K562 (cell line): ENCODE data around the gene PRSS27. TPM values are rescaled to one million over a fixed set of nuclear protein-coding genes. Genes with fewer than 3 reads are reported as not detected.

Experiments
- BDP1 ChIP-seq: IDR thresholded peaks from 3 replicates; pipeline ENCODE4 v1.6.1; 2011; ENCODE audit not compliant: insufficient read length, insufficient read depth
- CREB3 ChIP-seq: fragments of 450-650 bp; conservative IDR thresholded peaks from 2 replicates; pipeline ENCODE4 v1.6.1; 2016; ENCODE audit warnings: missing genetic modification characterization, low read depth, mild to moderate bottlenecking, missing compliant biosample characterization, moderate library complexity
- HNRNPLL ChIP-seq: fragments of 200-400 bp; formaldehyde crosslinking; IDR thresholded peaks from 2 replicates; pipeline ENCODE4 v1.6.1; 2017; ENCODE audit warnings: low read length, low read depth, mild to moderate bottlenecking; ENCODE audit not compliant: poor library complexity, severe bottlenecking
- IRF9 ChIP-seq: fragments of 450-650 bp; IDR thresholded peaks from 2 replicates; pipeline ENCODE4 v1.6.1; 2016; ENCODE audit warnings: missing biosample characterization, missing genetic modification characterization
- MAZ ChIP-seq, 2 experiments: fragments of 450-650 bp in 1 of 2; sonication (generic) in 1 of 2; formaldehyde crosslinking; IDR thresholded peaks in 1 of 2; conservative IDR thresholded peaks in 1 of 2; 2 replicates each; pipeline versions ENCODE4 v1.4.0 to v1.5.0; 2020; ENCODE audit warnings: mild to moderate bottlenecking in 1 of 2, missing genetic modification reagents in 1 of 2
- MED1 ChIP-seq: sonication (generic); formaldehyde crosslinking; IDR thresholded peaks from 2 replicates; pipeline ENCODE4 v1.8.1; 2023; ENCODE audit warnings: missing genetic modification reagents, borderline replicate concordance
- MNT ChIP-seq, 2 experiments: fragments of 450-650 bp; conservative IDR thresholded peaks; 2 replicates each; pipeline ENCODE4 v1.6.1; 2017; ENCODE audit warnings: mild to moderate bottlenecking in 2 of 2, moderate library complexity in 2 of 2
- PRMT5 ChIP-seq: sonication (generic); formaldehyde crosslinking; IDR thresholded peaks from 2 replicates; pipeline ENCODE4 v1.5.0; 2020; ENCODE audit warnings: missing genetic modification reagents
- RBM17 ChIP-seq: fragments of 200-400 bp; formaldehyde crosslinking; IDR thresholded peaks from 2 replicates; pipeline ENCODE4 v1.6.1; 2017; ENCODE audit warnings: low read depth, mild to moderate bottlenecking, low read length, borderline replicate concordance
- REST ChIP-seq, 2 experiments: fragments of 450-650 bp; formaldehyde crosslinking in 1 of 2; IDR thresholded peaks; 2 replicates each; pipeline versions ENCODE4 v1.4.0 to v1.6.1; 2014 to 2020; ENCODE audit warnings: mild to moderate bottlenecking in 2 of 2, borderline replicate concordance in 1 of 2, low read depth in 1 of 2
- SMARCB1 ChIP-seq: IDR thresholded peaks from 2 replicates; pipeline ENCODE4 v1.6.1; 2011; ENCODE audit warnings: improper control_type of control experiment, low read depth; ENCODE audit not compliant: insufficient read length
- XRCC4 ChIP-seq: IDR thresholded peaks from one replicate; pipeline ENCODE4 v1.6.1; 2011; ENCODE audit not compliant: insufficient read depth, insufficient read length; ENCODE audit errors: extremely low read depth
- ZBTB26 ChIP-seq: fragments of 450-650 bp; formaldehyde crosslinking; IDR thresholded peaks from 2 replicates; pipeline ENCODE4 v1.4.0; 2022; ENCODE audit warnings: missing genetic modification characterization
- polyA plus RNA-seq, 8 experiments: library from polyadenylated mRNA; depleted of rRNA in 4 of 8; stranded (reverse) in 5 of 8; unstranded in 3 of 8; fragments of >200 nt; fragmentation: Nextera tagmentation in 2 of 8; fragmentation: Illumina TruSeq in 1 of 8; extraction: Ambion mirVana in 2 of 8; extraction: Trizol in 1 of 8; gene quantifications; 2 replicates each; pipeline versions ENCODE4 v1.2.1 to v1.2.3, GENCODE V29; 2011 to 2014; ENCODE audit warnings: inconsistent platforms in 1 of 8, missing spikeins in 1 of 8
- total RNA-seq, 7 experiments: library from RNA; depleted of rRNA in 6 of 7; stranded (reverse); fragments of >200 nt in 6 of 7; fragmentation: Illumina TruSeq in 2 of 7; extraction: Trizol in 2 of 7; gene quantifications; 2 replicates each; pipeline versions ENCODE4 v1.2.1 to v1.2.3, GENCODE V29; 2011 to 2021; ENCODE audit warnings: low replicate concordance in 1 of 7

Gene PRSS27
- total and polyA plus RNA-seq, 9 of the 15 experiments (the other 6 are each of a cell fraction or from before 2014, with no cell fraction given) = 0.09 to 0.20 (median 0.17) TPM; not detected in 5

GRCh38 chr16:2715519-2715918 lies 4.5 kb downstream of the PRSS27 start (continued):
- peak; percentile 99 for TF ChIP-seq REST (IDR thresholded peaks at IDR 0.05; ENCODE audit: borderline replicate concordance)
- peak; percentile 98 for TF ChIP-seq REST (CRISPR knock-in tag; IDR thresholded peaks at IDR 0.05; ENCODE audit: low read depth)
- peak; percentile 60 for TF ChIP-seq HNRNPLL
- TF ChIP-seq SMARCB1 = no peak
- peak in 1 of 2 experiments; percentile 80; a peak in 3 of 4 replicates for TF ChIP-seq MAZ (CRISPR knock-in tag; conservative IDR thresholded peaks at IDR 0.05 in 1 of 2, IDR thresholded peaks at IDR 0.05 in 1 of 2)
- no peak for TF ChIP-seq ZBTB26 (CRISPR knock-in tag)
- no peak for TF ChIP-seq IRF9 (tag)
- no peak for TF ChIP-seq MED1 (CRISPR knock-in tag)
- TF ChIP-seq PRMT5 (CRISPR knock-in tag) = peak; percentile 96
- no peak for TF ChIP-seq BDP1
- TF ChIP-seq MNT (conservative IDR thresholded peaks at IDR 0.05) = peak; percentile 54 to 80; a peak in 3 of 4 replicates
- TF ChIP-seq RBM17 = no peak
- TF ChIP-seq XRCC4 = no peak
- TF ChIP-seq CREB3 (tag) = no peak
